SK-N-SH treated with all-trans-retinoic acid at 6 μM for 48 hours (cell line): ENCODE data around the gene PSMA6.

ENCODE experiments used
- BACH2 ChIP-seq: fragments of 250-450 bp; sonication (Bioruptor Pico); IDR thresholded peaks from 2 replicates; pipeline ENCODE4 v1.9.0; 2021; ENCODE audit warnings: mild to moderate bottlenecking, borderline replicate concordance
- CREB5 ChIP-seq: fragments of 250-450 bp; sonication (Bioruptor Pico); IDR thresholded peaks from 2 replicates; pipeline ENCODE4 v1.5.1; 2020; ENCODE audit warnings: low read depth, mild to moderate bottlenecking, moderate library complexity
- CSRNP3 ChIP-seq: fragments of 250-450 bp; sonication (Bioruptor Pico); IDR thresholded peaks from 2 replicates; pipeline ENCODE4 v1.5.1; 2021; ENCODE audit warnings: mild to moderate bottlenecking, moderate library complexity
- ESRRG ChIP-seq: fragments of 250-450 bp; sonication (Bioruptor Pico); IDR thresholded peaks from 2 replicates; pipeline ENCODE4 v1.6.1; 2021; ENCODE audit warnings: mild to moderate bottlenecking
- PATZ1 ChIP-seq: fragments of 250-450 bp; sonication (Bioruptor Pico); IDR thresholded peaks from 2 replicates; pipeline ENCODE4 v1.8.0; 2020; ENCODE audit warnings: mild to moderate bottlenecking, moderate library complexity, borderline replicate concordance
- RARB ChIP-seq: fragments of 250-450 bp; sonication (Bioruptor Pico); IDR thresholded peaks from 2 replicates; pipeline ENCODE4 v1.8.0; 2021; ENCODE audit warnings: mild to moderate bottlenecking, moderate library complexity
- SNAI2 ChIP-seq: fragments of 250-450 bp; sonication (Bioruptor Pico); IDR thresholded peaks from 2 replicates; pipeline ENCODE4 v1.5.0; 2020; ENCODE audit warnings: mild to moderate bottlenecking, moderate library complexity
- TOX ChIP-seq: fragments of 250-450 bp; sonication (Bioruptor Pico); IDR thresholded peaks from 2 replicates; pipeline ENCODE4 v1.8.0; 2021; ENCODE audit warnings: mild to moderate bottlenecking, moderate library complexity, borderline replicate concordance
- ZC3H10 ChIP-seq: fragments of 250-450 bp; sonication (Bioruptor Pico); IDR thresholded peaks from 2 replicates; pipeline ENCODE4 v1.5.1; 2021; ENCODE audit warnings: mild to moderate bottlenecking, moderate library complexity
- ZFP3 ChIP-seq: fragments of 250-450 bp; sonication (Bioruptor Pico); IDR thresholded peaks from 2 replicates; pipeline ENCODE4 v1.5.0; 2020; ENCODE audit warnings: mild to moderate bottlenecking, moderate library complexity
- ZFP30 ChIP-seq: fragments of 450-650 bp; formaldehyde crosslinking; IDR thresholded peaks from 2 replicates; pipeline ENCODE4 v1.5.0; 2022; ENCODE audit warnings: mild to moderate bottlenecking, moderate library complexity
- ZNF70 ChIP-seq: fragments of 450-650 bp; formaldehyde crosslinking; IDR thresholded peaks from 2 replicates; pipeline ENCODE4 v1.5.0; 2020; ENCODE audit warnings: mild to moderate bottlenecking, moderate library complexity

GRCh38 chr14:35247777-35248475 lies 44.3 kb upstream of the PSMA6 start:
- TF ChIP-seq ZNF70 (CRISPR knock-in tag) (no peak), ZFP3 (CRISPR knock-in tag) (no peak), CSRNP3 (CRISPR knock-in tag) (no peak), SNAI2 (CRISPR knock-in tag) (no peak), RARB (CRISPR knock-in tag) (no peak), TOX (CRISPR knock-in tag) (no peak), ESRRG (CRISPR knock-in tag) (no peak), PATZ1 (no peak), BACH2 (CRISPR knock-in tag) (no peak), ZFP30 (CRISPR knock-in tag) (no peak), ZC3H10 (CRISPR knock-in tag) (no peak), CREB5 (CRISPR knock-in tag) (no peak)
